SHP77 (cell line): ENCODE measurements around the gene OGFRL1.

Experiments
- DNase-seq, 2 experiments: peaks; one replicate each; lab custom pipeline; 2025; lab: John Stamatoyannopoulos, UW

Gene OGFRL1

GRCh38 chr6:71287038-71287437, 1.6 kb upstream of the OGFRL1 start:
- no peak for DNase-seq

- no peak for DNase-seq
Observed at GRCh38 chr6:71287926-71288227, 734 bp upstream of the OGFRL1 start.

- DNase-seq, result peak in 1 of 2 experiments; percentile 31
Observed at GRCh38 chr6:71289039-71289801, 609 bp downstream of the OGFRL1 start.

- DNase-seq, result no peak
Observed at GRCh38 chr6:71289802-71290175, 1.2 kb downstream of the OGFRL1 start.

- no peak for DNase-seq
Observed at GRCh38 chr6:71290611-71291010, 2.0 kb downstream of the OGFRL1 start.

GRCh38 chr6:71292001-71292400, 3.4 kb downstream of the OGFRL1 start:
- DNase-seq, result no peak

GRCh38 chr6:71294121-71294523, 5.5 kb downstream of the OGFRL1 start:
- no peak for DNase-seq

GRCh38 chr6:71298459-71298858, 9.8 kb downstream of the OGFRL1 start:
- DNase-seq, result no peak

GRCh38 chr6:71299541-71300470, 11.2 kb downstream of the OGFRL1 start:
- no peak for DNase-seq

GRCh38 chr6:71300561-71301168, 12.1 kb downstream of the OGFRL1 start:
- DNase-seq, result no peak

GRCh38 chr6:71301546-71301945, 12.9 kb downstream of the OGFRL1 start:
- DNase-seq, result no peak

GRCh38 chr6:71309656-71310055, 21.0 kb downstream of the OGFRL1 start:
- DNase-seq, result no peak

GRCh38 chr6:71310261-71310660, 21.6 kb downstream of the OGFRL1 start:
- DNase-seq, result no peak

- DNase-seq, result no peak
Observed at GRCh38 chr6:71312089-71312488, 23.5 kb downstream of the OGFRL1 start.

GRCh38 chr6:71317441-71317840, 28.8 kb downstream of the OGFRL1 start:
- DNase-seq, result no peak

- no peak for DNase-seq
Observed at GRCh38 chr6:71320041-71320440, 31.4 kb downstream of the OGFRL1 start.

- DNase-seq, result no peak
Observed at GRCh38 chr6:71321314-71321713, 32.7 kb downstream of the OGFRL1 start.

GRCh38 chr6:71324194-71324785, 35.7 kb downstream of the OGFRL1 start:
- no peak for DNase-seq

- DNase-seq, result no peak
Observed at GRCh38 chr6:71326611-71327010, 38.0 kb downstream of the OGFRL1 start.

- no peak for DNase-seq
Observed at GRCh38 chr6:71330501-71330900, 41.9 kb downstream of the OGFRL1 start.

GRCh38 chr6:71332012-71332411, 43.4 kb downstream of the OGFRL1 start:
- no peak for DNase-seq

GRCh38 chr6:71333050-71333449, 44.4 kb downstream of the OGFRL1 start:
- DNase-seq, result no peak

- no peak for DNase-seq
Observed at GRCh38 chr6:71333697-71334096, 45.1 kb downstream of the OGFRL1 start.
